ENCODE data around the gene C16orf89.

C16orf89 gene

GRCh38 chr16:5071681-5072333, 6.1 kb upstream of the C16orf89 start, which contains the start of gene ALG1:
TSS of gene ALG1 (plus strand) at chr16:5071843. CDS start at chr16:5071850, 7 bp downstream.
- peak; percentile 82 to 88 for DNase-seq (ENCODE audit: low read depth in 1 of 2, low spot score in 1 of 2)
- Histone ChIP-seq H3K27ac (replicated peaks) (peak within 1 kb of the TSS; percentile 81), H3K4me3 (replicated peaks; ENCODE audit: insufficient read depth, low read length) (peak within 1 kb of the TSS; percentile 78), H3K27me3 (ENCODE audit: insufficient read depth, poor library complexity, severe bottlenecking) (no peaks in the 10 kb centered on the region)
- no peak for TF ChIP-seq CTCF (IDR thresholded peaks at IDR 0.05; ENCODE audit: insufficient read depth, low read length)
- peak; percentile 79 for TF ChIP-seq REST (IDR thresholded peaks at IDR 0.05; ENCODE audit: insufficient replicate concordance, low read depth)
- no peak for TF ChIP-seq GABPA (IDR thresholded peaks at IDR 0.05; ENCODE audit: low read depth)
- peak; percentile 27; the same call in 1 of the 2 replicates for TF ChIP-seq SPI1 (IDR thresholded peaks at IDR 0.05; ENCODE audit: borderline replicate concordance, low read depth)
- peak; percentile 93 for TF ChIP-seq POLR2AphosphoS5 (IDR thresholded peaks at IDR 0.05; ENCODE audit: low read depth)

- TF ChIP-seq REST (IDR thresholded peaks at IDR 0.05; ENCODE audit: insufficient replicate concordance, low read depth) (no peak), GABPA (IDR thresholded peaks at IDR 0.05; ENCODE audit: low read depth) (no peak), POLR2AphosphoS5 (IDR thresholded peaks at IDR 0.05; ENCODE audit: low read depth) (no peak), CTCF (IDR thresholded peaks at IDR 0.05; ENCODE audit: insufficient read depth, low read length) (no peak), SPI1 (IDR thresholded peaks at IDR 0.05; ENCODE audit: borderline replicate concordance, low read depth) (no peak)
- Histone ChIP-seq H3K27me3 (ENCODE audit: insufficient read depth, poor library complexity, severe bottlenecking) (no peaks in the 10 kb centered on the region), H3K4me3 (replicated peaks; ENCODE audit: insufficient read depth, low read length) (peak overlapping the region; percentile 78), H3K27ac (replicated peaks) (peak overlapping the region; percentile 81)
- no peak for DNase-seq (ENCODE audit: low read depth in 1 of 2, low spot score in 1 of 2)
These were observed 5.6 kb upstream of the C16orf89 start for GRCh38 chr16:5071341-5071680.

GRCh38 chr16:5070431-5071186, 4.9 kb upstream of the C16orf89 start:
- TF ChIP-seq POLR2AphosphoS5 (IDR thresholded peaks at IDR 0.05; ENCODE audit: low read depth) = no peak
- no peak for TF ChIP-seq SPI1 (IDR thresholded peaks at IDR 0.05; ENCODE audit: borderline replicate concordance, low read depth)
- no peak for TF ChIP-seq CTCF (IDR thresholded peaks at IDR 0.05; ENCODE audit: insufficient read depth, low read length)
- no peak for TF ChIP-seq GABPA (IDR thresholded peaks at IDR 0.05; ENCODE audit: low read depth)
- no peak for TF ChIP-seq REST (IDR thresholded peaks at IDR 0.05; ENCODE audit: insufficient replicate concordance, low read depth)
- no peak overlapping the region for H3K4me3 ChIP-seq (replicated peaks; ENCODE audit: insufficient read depth, low read length)
- no peak for DNase-seq (ENCODE audit: low read depth in 1 of 2, low spot score in 1 of 2)
- no peak overlapping the region for H3K27ac ChIP-seq (replicated peaks)
- H3K27me3 ChIP-seq (ENCODE audit: insufficient read depth, poor library complexity, severe bottlenecking) = no peaks in the 10 kb centered on the region
